ENCODE measurements around the gene APBA2.

DNA sequence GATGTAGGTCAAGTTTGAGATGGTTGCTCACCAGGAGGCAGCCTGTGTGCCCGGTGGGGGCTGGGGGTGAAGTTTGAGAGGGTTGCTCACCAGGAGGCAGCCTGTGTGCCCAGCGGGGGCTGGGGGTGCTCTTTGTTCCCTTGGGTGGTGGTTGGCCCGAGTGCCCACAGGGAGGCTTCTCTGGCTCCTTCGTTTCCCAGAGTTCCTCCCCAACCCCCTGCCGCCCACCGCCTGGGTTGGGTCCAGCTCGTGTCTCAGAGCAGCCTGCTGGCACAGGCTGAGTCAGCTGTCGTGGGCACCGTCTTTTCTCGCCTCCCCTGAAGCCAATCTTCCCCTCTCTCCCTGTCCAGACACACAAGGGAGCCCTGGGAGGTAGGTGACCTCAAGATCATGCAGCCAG lies 3.1 kb downstream of the APBA2 start:
- TF ChIP-seq, protein P1, sequence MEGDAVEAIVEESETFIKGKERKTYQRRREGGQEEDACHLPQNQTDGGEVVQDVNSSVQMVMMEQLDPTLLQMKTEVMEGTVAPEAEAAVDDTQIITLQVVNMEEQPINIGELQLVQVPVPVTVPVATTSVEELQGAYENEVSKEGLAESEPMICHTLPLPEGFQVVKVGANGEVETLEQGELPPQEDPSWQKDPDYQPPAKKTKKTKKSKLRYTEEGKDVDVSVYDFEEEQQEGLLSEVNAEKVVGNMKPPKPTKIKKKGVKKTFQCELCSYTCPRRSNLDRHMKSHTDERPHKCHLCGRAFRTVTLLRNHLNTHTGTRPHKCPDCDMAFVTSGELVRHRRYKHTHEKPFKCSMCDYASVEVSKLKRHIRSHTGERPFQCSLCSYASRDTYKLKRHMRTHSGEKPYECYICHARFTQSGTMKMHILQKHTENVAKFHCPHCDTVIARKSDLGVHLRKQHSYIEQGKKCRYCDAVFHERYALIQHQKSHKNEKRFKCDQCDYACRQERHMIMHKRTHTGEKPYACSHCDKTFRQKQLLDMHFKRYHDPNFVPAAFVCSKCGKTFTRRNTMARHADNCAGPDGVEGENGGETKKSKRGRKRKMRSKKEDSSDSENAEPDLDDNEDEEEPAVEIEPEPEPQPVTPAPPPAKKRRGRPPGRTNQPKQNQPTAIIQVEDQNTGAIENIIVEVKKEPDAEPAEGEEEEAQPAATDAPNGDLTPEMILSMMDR (IDR thresholded peaks at IDR 0.05; ENCODE audit: borderline replicate concordance, extremely low read depth, low read length, poor library complexity, severe bottlenecking): no peak
- no peak for TF ChIP-seq EZH2 (IDR thresholded peaks at IDR 0.05; ENCODE audit: borderline replicate concordance, low read depth, low read length, severe bottlenecking)

Data from DND-41 (cell line).